ENCODE measurements around the gene GRPEL1. TPM values are rescaled to one million over a fixed set of nuclear protein-coding genes. Genes with fewer than 3 reads are reported as not detected.

Gene GRPEL1
- total RNA-seq, 1 donor from 2014 or later = 55.8 TPM

- Mint-ChIP-seq H3K27ac (ENCODE audit: unreplicated experiment) (no peak overlapping the region), H3K4me3 (ENCODE audit: unreplicated experiment) (no peak overlapping the region)
These were observed 13.6 kb downstream of the GRPEL1 start for GRCh38 chr4:7054106-7054880.

GRCh38 chr4:7052923-7053715, 14.7 kb downstream of the GRPEL1 start:
- H3K27ac Mint-ChIP-seq (ENCODE audit: unreplicated experiment) = no peak overlapping the region

More at GRCh38 chr4:7054106-7054880, 13.6 kb downstream of the GRPEL1 start:
- DNase-seq (ENCODE audit: low read depth) (no peak), FAIRE-seq (no peak)
- H3K27me3 ChIP-seq (ENCODE audit: insufficient read depth, low read length) = no peaks in the 10 kb centered on the region
- H2AFZ ChIP-seq (ENCODE audit: low read depth, low read length) = no peak overlapping the region
- H3K9ac ChIP-seq (ENCODE audit: low read length) = no peak overlapping the region
- H3K9me3 ChIP-seq (ENCODE audit: insufficient read depth, low read depth, low read length) = no peaks in the 10 kb centered on the region
- H4K20me1 ChIP-seq (ENCODE audit: insufficient read depth, low read length) = peaks cover 71% of the 10 kb centered on the region
- TF ChIP-seq EZH2 (IDR thresholded peaks at IDR 0.05; ENCODE audit: insufficient read depth, low read length) (no peak), CTCF (IDR thresholded peaks at IDR 0.05; ENCODE audit: insufficient read depth, low read depth, low read length) (no peak)
- peaks cover 2% of the 10 kb centered on the region for H3K4me1 ChIP-seq (ENCODE audit: insufficient read depth, low read length)
- H3K4me2 ChIP-seq (ENCODE audit: low read length) = no peak overlapping the region
- H3K27ac ChIP-seq (ENCODE audit: low read depth, low read length) = no peak overlapping the region
- H3K27me3 Mint-ChIP-seq (ENCODE audit: low read depth, unreplicated experiment) = no peaks in the 10 kb centered on the region
- peaks cover 9% of the 10 kb centered on the region for H3K36me3 Mint-ChIP-seq (ENCODE audit: low read depth, unreplicated experiment)
- no peaks in the 10 kb centered on the region for H3K9me3 Mint-ChIP-seq (ENCODE audit: unreplicated experiment)
- H3K36me3 ChIP-seq (ENCODE audit: insufficient read depth, low read length) = peaks cover 11% of the 10 kb centered on the region
- peaks cover 12% of the 10 kb centered on the region for H3K4me1 Mint-ChIP-seq (ENCODE audit: low read depth, unreplicated experiment)
- H3K4me3 ChIP-seq (ENCODE audit: insufficient read depth, low read depth, low read length) = no peak overlapping the region
- H3K79me2 ChIP-seq (ENCODE audit: insufficient read depth, low read length) = peaks cover 54% of the 10 kb centered on the region

More at GRCh38 chr4:7052923-7053715, 14.7 kb downstream of the GRPEL1 start:
- peaks cover 2% of the 10 kb centered on the region for H3K4me1 ChIP-seq (ENCODE audit: insufficient read depth, low read length)
- DNase-seq (ENCODE audit: low read depth) = no peak
- H3K4me3 ChIP-seq (ENCODE audit: insufficient read depth, low read depth, low read length) = no peak overlapping the region
- peaks cover 70% of the 10 kb centered on the region for H4K20me1 ChIP-seq (ENCODE audit: insufficient read depth, low read length)
- H3K9me3 Mint-ChIP-seq (ENCODE audit: unreplicated experiment) = no peaks in the 10 kb centered on the region
- H3K9ac ChIP-seq (ENCODE audit: low read length) = no peak overlapping the region
- H2AFZ ChIP-seq (ENCODE audit: low read depth, low read length) = no peak overlapping the region
- H3K4me1 Mint-ChIP-seq (ENCODE audit: low read depth, unreplicated experiment) = peaks cover 12% of the 10 kb centered on the region
- no peak overlapping the region for H3K27ac ChIP-seq (ENCODE audit: low read depth, low read length)
- peaks cover 64% of the 10 kb centered on the region for H3K79me2 ChIP-seq (ENCODE audit: insufficient read depth, low read length)
- TF ChIP-seq CTCF (IDR thresholded peaks at IDR 0.05; ENCODE audit: insufficient read depth, low read depth, low read length) = no peak
- TF ChIP-seq EZH2 (IDR thresholded peaks at IDR 0.05; ENCODE audit: insufficient read depth, low read length) = no peak
- peaks cover 14% of the 10 kb centered on the region for H3K36me3 Mint-ChIP-seq (ENCODE audit: low read depth, unreplicated experiment)
- H3K36me3 ChIP-seq (ENCODE audit: insufficient read depth, low read length) = peaks cover 2% of the 10 kb centered on the region
- H3K9me3 ChIP-seq (ENCODE audit: insufficient read depth, low read depth, low read length) = no peaks in the 10 kb centered on the region
- no peak overlapping the region for H3K4me3 Mint-ChIP-seq (ENCODE audit: unreplicated experiment)
- H3K4me2 ChIP-seq (ENCODE audit: low read length) = no peak overlapping the region
- no peaks in the 10 kb centered on the region for H3K27me3 Mint-ChIP-seq (ENCODE audit: low read depth, unreplicated experiment)
- no peak for FAIRE-seq
- no peaks in the 10 kb centered on the region for H3K27me3 ChIP-seq (ENCODE audit: insufficient read depth, low read length)
